H1 (cell line): ENCODE measurements around the gene RTP1. TPM values are rescaled to one million over a fixed set of nuclear protein-coding genes. Genes with fewer than 3 reads are reported as not detected.

Experiments used
- CHD7 ChIP-seq: fragments of 300-600 bp; sonication (generic); IDR thresholded peaks from 2 replicates; pipeline ENCODE4 v1.7.1; 2012; ENCODE audit warnings: low read length, moderate library complexity, mild to moderate bottlenecking, inconsistent platforms; ENCODE audit not compliant: insufficient replicate concordance
- polyA plus RNA-seq, 7 experiments: library from polyadenylated mRNA; depleted of rRNA in 3 of 7; stranded (reverse) in 5 of 7; unstranded in 2 of 7; fragments of >200 nt in 5 of 7; fragments of 200-250 nt in 2 of 7; gene quantifications; 1 replicate in 5 of 7; 2 replicates in 1 of 7; 4 replicates in 1 of 7; pipeline versions ENCODE4 v1.2.1 to v1.2.3, GENCODE V29; 2011 to 2013; ENCODE audit warnings: missing spikeins in 2 of 7, mixed read lengths in 2 of 7
- total RNA-seq: library from RNA; stranded (reverse); fragmentation: NEBNext Ultra II Directional; extraction: Animal tissue kit (Norgen Biotek cat#: 25700); gene quantifications from 2 replicates; pipeline ENCODE4 v1.2.1, GENCODE V29; 2021

RTP1 gene
- total and polyA plus RNA-seq, 2 of the 8 experiments (the other 6 are each of a cell fraction or from before 2014, with no cell fraction given) = 2.9 to 3.0 TPM

GRCh38 chr3:187188931-187189330 lies 8.4 kb upstream of the RTP1 start (continued):
- no peak for TF ChIP-seq CHD7
- TF ChIP-seq, all 59 proteins: peak for 0
